Measurements from ENCODE around the gene SYT17.
A peak's percentile ranks its signal among the peaks of the same experiment; 100 is the strongest.
"Not testable (repeated sequence)": the region's sequence is repeated elsewhere in the genome, so short reads cannot be mapped to it uniquely, and the experiment has no call there.

SYT17 gene

DNA sequence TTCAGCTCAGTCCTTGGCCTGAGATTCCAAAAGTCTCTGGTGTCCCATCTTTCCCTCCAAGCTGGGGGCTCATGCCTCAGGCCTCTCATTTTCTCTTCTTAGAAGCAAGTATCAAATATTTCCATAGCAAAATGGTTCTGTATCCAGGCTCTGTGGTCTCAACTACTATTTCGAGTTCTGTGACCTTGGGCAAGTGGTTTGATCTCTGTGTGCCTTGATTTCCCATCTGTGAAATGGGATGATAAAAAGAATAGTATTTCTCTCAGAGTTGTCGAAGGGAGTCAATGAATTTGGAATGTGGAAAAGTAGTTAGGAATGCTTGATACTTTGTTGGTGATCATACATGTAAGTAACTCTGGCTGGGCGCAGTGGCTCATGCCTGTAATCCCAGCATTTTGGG, 6.4 kb downstream of the SYT17 start:
- DNase-seq: no peak

- DNase-seq: no peak
Measured at GRCh38 chr16:19175492-19176262, 7.6 kb downstream of the SYT17 start.

DNA sequence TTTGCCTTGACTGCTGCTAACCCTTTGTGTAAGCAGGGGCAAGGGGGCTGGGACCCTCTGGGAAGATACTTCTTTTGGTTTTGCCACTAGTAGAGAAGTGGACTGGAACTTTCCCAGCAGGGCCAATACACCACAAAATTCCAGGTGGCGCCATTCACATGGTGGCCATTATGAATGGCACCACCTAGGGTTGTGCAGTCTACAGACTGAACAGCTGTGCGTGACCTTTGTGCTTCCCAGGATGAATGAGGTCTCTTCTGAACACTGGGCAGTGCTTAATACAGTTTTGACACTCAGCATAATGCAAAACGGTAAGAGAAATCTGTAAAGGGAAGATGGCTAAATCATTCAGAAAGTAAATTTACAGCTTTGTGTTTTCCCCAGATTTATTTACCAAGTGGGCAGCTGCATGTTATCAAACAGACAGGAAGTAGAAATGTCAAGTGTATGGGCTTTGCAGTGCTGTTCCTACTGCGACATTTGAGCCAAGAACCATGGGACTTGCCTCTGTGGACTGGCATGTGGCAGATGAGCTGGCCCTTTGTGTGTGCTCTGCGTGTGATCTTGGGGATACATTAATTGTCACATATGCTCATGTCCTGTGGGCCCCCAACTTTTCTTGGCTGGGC, 9.2 kb downstream of the SYT17 start:
- no peak for DNase-seq

GRCh38 chr16:19179546-19180490, 11.8 kb downstream of the SYT17 start:
- peak; percentile 52 for DNase-seq

GRCh38 chr16:19180741-19181140, 12.7 kb downstream of the SYT17 start:
- DNase-seq: no peak

- no peak for DNase-seq
Measured at GRCh38 chr16:19182481-19182880, 14.4 kb downstream of the SYT17 start.

DNA sequence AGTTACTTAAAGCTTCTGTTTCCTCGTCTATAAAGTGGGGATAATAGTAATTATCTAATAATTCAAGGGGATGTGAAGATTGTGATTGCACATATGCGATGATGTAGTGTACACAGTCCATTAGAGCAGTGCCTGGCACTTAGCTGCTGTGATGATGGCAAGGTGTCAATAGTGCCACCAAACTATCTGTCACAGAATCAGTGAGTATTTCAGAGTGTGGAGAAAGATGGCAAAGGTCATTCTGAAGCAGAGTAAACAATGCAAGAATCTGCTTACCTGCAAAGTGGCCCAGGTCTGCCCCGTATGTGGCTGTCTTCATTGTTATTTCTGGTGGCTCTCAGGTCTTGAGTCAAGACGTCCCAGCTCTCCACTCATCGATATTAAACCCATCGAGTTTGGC, 15.1 kb downstream of the SYT17 start:
- no peak for DNase-seq

- no peak for DNase-seq
Measured at GRCh38 chr16:19184823-19185509, 16.9 kb downstream of the SYT17 start.

- DNase-seq: no peak
Measured at GRCh38 chr16:19185510-19185851, 17.4 kb downstream of the SYT17 start.

GRCh38 chr16:19186408-19186807, 18.4 kb downstream of the SYT17 start:
- DNase-seq: no peak

DNA sequence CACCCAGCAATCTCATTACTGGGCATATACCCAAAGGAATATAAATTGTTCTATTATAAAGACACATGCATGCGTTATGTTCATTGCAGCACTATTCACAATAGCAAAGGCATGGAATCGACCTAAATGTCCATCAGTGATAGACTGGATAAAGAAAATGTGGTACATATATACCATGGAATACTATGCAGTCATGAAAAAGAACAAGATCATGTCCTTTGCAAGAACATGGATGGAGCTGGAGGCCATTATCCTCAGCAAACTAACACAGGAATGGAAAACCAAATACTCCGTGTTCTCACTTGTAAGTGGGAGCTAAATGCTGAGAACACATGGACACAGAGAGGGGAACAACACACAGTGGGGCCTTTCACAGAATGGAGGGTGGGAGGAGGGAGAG, 19.9 kb downstream of the SYT17 start:
- not testable (repeated sequence) for DNase-seq

GRCh38 chr16:19188406-19188805, 20.4 kb downstream of the SYT17 start:
- no peak for DNase-seq

GRCh38 chr16:19192865-19193264, 24.8 kb downstream of the SYT17 start:
- DNase-seq: no peak

- no peak for DNase-seq
Measured at GRCh38 chr16:19196871-19197270, 28.8 kb downstream of the SYT17 start.

GRCh38 chr16:19203374-19203966, 35.4 kb downstream of the SYT17 start:
- no peak for DNase-seq

GRCh38 chr16:19210280-19210924, 42.4 kb downstream of the SYT17 start:
- DNase-seq: no peak

DNA sequence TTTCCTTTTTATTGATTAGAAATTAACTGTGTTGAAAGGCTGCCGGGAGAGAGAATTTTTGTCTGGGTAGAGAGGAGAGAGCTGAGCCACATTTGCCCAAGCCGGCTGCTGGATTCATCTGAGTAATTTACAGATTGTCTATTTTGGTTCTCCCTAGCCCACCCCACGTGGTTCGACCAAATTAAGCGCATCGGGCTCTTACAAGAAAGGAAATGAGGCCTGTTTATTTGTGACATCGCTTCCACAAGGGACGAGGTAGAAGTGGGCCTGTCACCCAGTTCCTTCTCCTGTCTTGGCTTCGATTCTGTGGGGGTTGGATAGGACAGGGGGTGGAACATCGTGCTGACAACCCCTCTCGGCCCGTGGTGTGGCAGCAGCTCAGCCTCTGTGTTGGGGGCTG, 42.9 kb downstream of the SYT17 start:
- DNase-seq: no peak

DNA sequence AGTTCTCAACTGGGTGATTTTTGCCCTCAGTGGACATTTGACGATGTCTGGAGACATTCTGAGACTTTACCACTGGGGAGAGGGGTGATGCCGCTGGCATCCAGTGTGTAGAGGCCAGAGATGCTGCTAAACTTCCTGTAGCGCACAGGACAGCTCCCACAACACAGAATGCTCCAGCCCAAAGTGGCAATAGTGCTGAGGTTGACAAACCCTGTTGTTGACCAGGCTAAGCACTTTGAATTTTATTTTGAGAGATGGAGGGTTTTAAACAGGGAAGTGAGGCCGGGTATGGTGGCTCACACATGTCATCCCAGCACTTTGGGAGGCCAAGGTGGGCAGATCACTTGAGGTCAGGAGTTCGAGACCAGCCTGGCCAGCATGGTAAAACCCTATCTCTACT, 44.0 kb downstream of the SYT17 start:
- DNase-seq: no peak

DNA sequence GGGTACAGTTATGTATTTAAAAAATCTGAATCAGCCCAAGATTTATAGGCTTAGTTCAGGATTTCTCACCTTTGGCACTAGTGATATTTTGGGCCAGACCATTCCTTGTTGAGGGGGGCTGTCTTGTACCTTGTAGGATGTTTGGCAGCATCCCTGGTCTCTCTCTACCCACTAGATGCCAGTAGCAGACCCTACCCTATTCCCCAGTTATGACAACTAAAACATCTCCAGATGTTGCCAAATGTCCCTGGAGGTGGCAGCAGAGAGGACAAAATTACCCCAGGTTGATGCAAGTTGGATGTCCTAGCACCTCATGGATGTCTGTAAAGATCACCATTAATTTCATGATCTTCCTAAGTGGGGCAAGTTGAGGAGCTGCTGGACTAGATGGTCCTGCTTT, 45.8 kb downstream of the SYT17 start:
- peak; percentile 11 for DNase-seq

DNA sequence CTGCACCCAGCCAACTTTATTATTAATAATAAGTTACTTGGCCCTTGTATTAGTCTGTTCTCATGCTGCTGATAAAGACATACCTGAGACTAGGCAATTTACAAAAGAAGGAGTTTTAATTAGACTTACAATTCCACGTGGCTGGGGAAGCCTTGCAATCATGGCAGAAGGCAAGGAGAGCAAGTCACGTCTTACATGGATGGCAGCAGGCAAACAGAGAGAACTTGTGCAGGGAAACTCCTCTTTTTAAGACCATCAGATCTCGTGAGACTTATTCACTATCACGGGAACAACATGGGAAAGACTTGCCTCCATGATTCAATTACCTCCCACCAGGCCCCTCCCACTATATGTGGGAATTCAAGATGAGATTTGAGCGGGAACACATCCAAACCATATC, 47.7 kb downstream of the SYT17 start:
- no peak for DNase-seq

GRCh38 chr16:19218581-19218980, 50.5 kb downstream of the SYT17 start:
- DNase-seq: no peak

- DNase-seq: no peak
Measured at GRCh38 chr16:19219836-19220235, 51.8 kb downstream of the SYT17 start.
